Muscle of leg (tissue), 11 donors: ENCODE data around the gene LY9. TPM values are rescaled to one million over a fixed set of nuclear protein-coding genes. Genes with fewer than 3 reads are reported as not detected.
"Not testable (repeated sequence)": the region's sequence is repeated elsewhere in the genome, so short reads cannot be mapped to it uniquely, and the experiment has no call there.

Experiments used
- DNase-seq: peaks from one replicate; pipeline ENCODE4 v3.0.0; 2013
- H3K27ac ChIP-seq: one replicate; pipeline ENCODE4 v1.5.1; 2013; ENCODE audit warnings: mild to moderate bottlenecking, low read length, control low read depth
- H3K27me3 ChIP-seq: one replicate; pipeline ENCODE4 v1.6.1; 2013; ENCODE audit warnings: low read length; ENCODE audit not compliant: control insufficient read depth, insufficient read depth
- H3K36me3 ChIP-seq: one replicate; pipeline ENCODE4 v1.6.1; 2013; ENCODE audit warnings: low read length; ENCODE audit not compliant: control insufficient read depth, insufficient read depth
- H3K4me1 ChIP-seq: one replicate; pipeline ENCODE4 v1.6.1; 2013; ENCODE audit warnings: low read length; ENCODE audit not compliant: control insufficient read depth, insufficient read depth
- H3K4me3 ChIP-seq: one replicate; pipeline ENCODE4 v1.5.1; 2013; ENCODE audit warnings: low read length, control low read depth
- H3K9me3 ChIP-seq: replicated peaks from 2 replicates; pipeline ENCODE4 v1.6.1; 2013; ENCODE audit warnings: low read depth, low read length; ENCODE audit not compliant: control insufficient read depth
- WGBS: methylation state at CpG from one replicate; pipeline ENCODE4 v1.1.5; 2013; ENCODE audit warnings: missing lambda C conversion rate; ENCODE audit not compliant: insufficient coverage; 5-methylcytosine and 5-hydroxymethylcytosine counted together
- polyA plus RNA-seq, 8 donors: library from polyadenylated mRNA; unstranded; fragments of 120-200 nt; gene quantifications; one replicate each; pipeline versions ENCODE4 v1.2.1 to v1.2.3, GENCODE V29; 2013; ENCODE audit warnings: inconsistent platforms in 1 of 8, low replicate concordance in 1 of 8; ENCODE audit not compliant: insufficient read length in 8 of 8, insufficient read depth in 1 of 8
- total RNA-seq: library from RNA; stranded (reverse); fragments of 120-200 nt; gene quantifications from one replicate; pipeline ENCODE4 v1.2.4, GENCODE V29; 2013

Gene LY9
- total and polyA plus RNA-seq, 9 donors: 0.08 to 0.42 (median 0.16) TPM; not detected in 1

DNA sequence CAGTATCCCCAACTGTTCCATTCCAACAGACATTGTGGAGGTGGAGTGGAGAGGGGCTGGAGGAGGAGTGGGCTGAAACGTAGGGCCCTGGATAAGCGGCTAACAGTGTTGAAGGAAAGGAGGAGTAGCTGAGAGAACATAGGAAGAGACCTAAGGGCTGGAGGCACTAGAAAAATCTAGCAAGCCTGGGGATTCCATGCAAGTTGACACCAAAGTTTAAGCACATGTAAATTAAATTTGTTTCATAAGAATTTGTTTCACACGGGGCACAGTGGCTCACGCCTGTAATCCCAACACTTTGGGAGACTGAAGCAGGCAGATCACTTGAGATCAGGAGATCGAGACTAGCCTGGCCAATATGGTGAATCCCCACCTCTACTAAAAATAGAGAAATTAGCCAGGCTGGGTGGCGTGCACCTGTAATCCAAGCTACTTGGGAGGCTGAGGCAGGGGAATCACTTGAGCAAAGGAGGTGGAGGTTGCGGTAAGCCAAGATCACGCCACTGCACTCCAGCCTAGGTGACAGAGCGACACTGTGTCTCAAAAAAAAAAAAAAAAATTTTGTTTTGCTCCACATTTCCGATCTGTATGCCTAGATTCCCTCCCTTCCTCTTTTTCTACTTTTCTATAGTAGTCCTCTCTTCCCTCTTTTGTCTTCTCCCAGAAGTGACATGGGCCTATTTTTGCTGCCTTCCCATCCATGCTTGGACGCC lies 67.2 kb downstream of the LY9 start:
- Histone ChIP-seq H3K27ac (no peak overlapping the region), H3K36me3 (no peaks in the 10 kb centered on the region), H3K27me3 (no peaks in the 10 kb centered on the region), H3K4me3 (no peak overlapping the region), H3K4me1 (no peaks in the 10 kb centered on the region), H3K9me3 (no peaks in the 10 kb centered on the region)
- WGBS: 71% methylated on average over 5 of the region's 11 CpGs
- DNase-seq: no peak

DNA sequence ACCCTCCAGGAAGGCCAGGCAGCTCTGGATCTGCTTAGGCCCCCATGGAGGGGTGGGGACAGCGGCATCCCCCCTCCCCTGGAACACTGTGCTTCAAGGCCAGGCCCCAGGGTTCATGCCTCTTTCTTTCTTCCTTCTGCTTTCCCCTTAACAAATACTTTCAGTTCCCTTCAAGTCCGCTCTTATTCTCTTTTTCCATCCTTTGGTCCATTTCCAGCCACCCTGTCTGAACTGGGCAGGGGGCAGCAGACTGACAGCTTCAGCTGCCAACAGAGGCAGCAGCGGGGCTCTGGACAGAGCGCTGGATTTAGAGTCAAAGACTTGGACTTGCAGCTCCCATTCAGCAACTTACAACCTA lies 67.8 kb downstream of the LY9 start:
- WGBS: 75% methylated on average over 4 of the region's 4 CpGs
- H3K27me3 ChIP-seq: no peaks in the 10 kb centered on the region
- no peaks in the 10 kb centered on the region for H3K36me3 ChIP-seq
- DNase-seq: peak; percentile 48
- no peaks in the 10 kb centered on the region for H3K9me3 ChIP-seq
- no peaks in the 10 kb centered on the region for H3K4me1 ChIP-seq
- H3K27ac ChIP-seq: no peak overlapping the region
- no peak overlapping the region for H3K4me3 ChIP-seq

DNA sequence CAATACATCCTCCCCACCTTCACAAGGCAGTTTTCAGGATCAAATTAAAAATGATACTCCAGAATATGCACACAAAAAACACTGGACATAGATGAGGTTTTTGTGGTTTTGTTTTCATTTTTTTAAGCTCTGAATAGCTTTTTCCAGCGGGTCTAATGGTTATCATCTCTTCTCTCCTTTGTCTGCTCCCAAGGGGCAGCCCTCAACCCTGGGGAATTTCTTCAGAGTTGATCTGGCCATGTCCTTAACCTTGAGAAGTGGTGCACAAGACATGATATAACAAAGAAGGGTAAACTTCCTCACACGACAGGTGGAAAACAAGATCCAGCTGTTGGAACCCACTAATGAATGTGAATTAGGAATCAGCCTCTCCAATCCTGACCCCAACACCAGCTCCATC lies 68.2 kb downstream of the LY9 start:
- WGBS: no CpG with 5 or more reads among the region's 2 CpGs
- Histone ChIP-seq H3K9me3 (no peaks in the 10 kb centered on the region), H3K27me3 (no peaks in the 10 kb centered on the region), H3K36me3 (no peaks in the 10 kb centered on the region), H3K4me1 (no peaks in the 10 kb centered on the region), H3K27ac (no peak overlapping the region), H3K4me3 (no peak overlapping the region)
- no peak for DNase-seq

- Histone ChIP-seq H3K27me3 (no peaks in the 10 kb centered on the region), H3K4me3 (no peak overlapping the region), H3K36me3 (no peaks in the 10 kb centered on the region), H3K4me1 (no peaks in the 10 kb centered on the region), H3K9me3 (no peaks in the 10 kb centered on the region), H3K27ac (no peak overlapping the region)
- WGBS: 63% methylated on average over 1 of the region's 5 CpGs
- no peak for DNase-seq
Measured at GRCh38 chr1:160865337-160865736, 69.4 kb downstream of the LY9 start.

GRCh38 chr1:160866001-160866694 lies 70.2 kb downstream of the LY9 start:
- Histone ChIP-seq H3K27me3 (no peaks in the 10 kb centered on the region), H3K4me1 (no peaks in the 10 kb centered on the region), H3K4me3 (no peak overlapping the region)

GRCh38 chr1:160866695-160867260 lies 70.8 kb downstream of the LY9 start:
- DNase-seq: no peak
- H3K4me1 ChIP-seq: no peaks in the 10 kb centered on the region
- WGBS: 30% methylated on average over 1 of the region's 6 CpGs
- H3K4me3 ChIP-seq: no peak overlapping the region
- no peaks in the 10 kb centered on the region for H3K36me3 ChIP-seq
- H3K27ac ChIP-seq: no peak overlapping the region
- H3K27me3 ChIP-seq: no peaks in the 10 kb centered on the region
- no peaks in the 10 kb centered on the region for H3K9me3 ChIP-seq

More at GRCh38 chr1:160866001-160866694, 70.2 kb downstream of the LY9 start:
- Histone ChIP-seq H3K27ac (no peak overlapping the region), H3K9me3 (no peaks in the 10 kb centered on the region), H3K36me3 (no peaks in the 10 kb centered on the region)
- no peak for DNase-seq

DNA sequence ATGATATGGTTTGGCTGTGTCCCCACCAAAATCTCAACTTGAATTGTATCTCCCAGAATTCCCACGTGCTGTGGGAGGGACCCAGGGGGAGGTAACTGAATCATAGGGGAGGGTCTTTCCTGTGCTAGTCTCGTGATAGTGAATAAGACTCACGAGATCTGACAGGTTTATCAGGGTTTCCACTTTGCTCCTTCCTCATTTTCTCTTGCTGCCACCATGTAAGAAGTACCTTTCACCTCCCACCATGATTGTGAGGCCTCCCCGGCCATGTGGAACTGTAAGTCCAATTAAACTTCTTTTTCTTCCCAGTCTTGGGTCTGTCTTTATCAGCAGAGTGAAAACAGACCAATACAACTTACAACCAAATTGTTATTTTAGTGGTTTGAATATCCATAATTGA lies 71.7 kb downstream of the LY9 start:
- DNase-seq, H3K27ac ChIP-seq, H3K27me3 ChIP-seq, H3K36me3 ChIP-seq, H3K4me1 ChIP-seq, H3K9me3 ChIP-seq, H3K4me3 ChIP-seq: not testable (repeated sequence)
- no CpG with 5 or more reads among the region's 4 CpGs for WGBS

- no peaks in the 10 kb centered on the region for H3K27me3 ChIP-seq
- H3K36me3 ChIP-seq: no peaks in the 10 kb centered on the region
- DNase-seq: no peak
- 50% methylated on average over 3 of the region's 3 CpGs for WGBS
- H3K27ac ChIP-seq: no peak overlapping the region
- no peak overlapping the region for H3K4me3 ChIP-seq
- no peaks in the 10 kb centered on the region for H3K4me1 ChIP-seq
- H3K9me3 ChIP-seq: no peaks in the 10 kb centered on the region
Measured at GRCh38 chr1:160868141-160868540, 72.2 kb downstream of the LY9 start.

GRCh38 chr1:160874935-160875334 lies 79.0 kb downstream of the LY9 start:
- no peak overlapping the region for H3K4me3 ChIP-seq
- H3K36me3 ChIP-seq: no peaks in the 10 kb centered on the region
- no peak for DNase-seq
- no CpG with 5 or more reads among the region's 3 CpGs for WGBS
- no peaks in the 10 kb centered on the region for H3K27me3 ChIP-seq
- H3K4me1 ChIP-seq: no peaks in the 10 kb centered on the region
- H3K27ac ChIP-seq: no peak overlapping the region
- H3K9me3 ChIP-seq: no peaks in the 10 kb centered on the region

DNA sequence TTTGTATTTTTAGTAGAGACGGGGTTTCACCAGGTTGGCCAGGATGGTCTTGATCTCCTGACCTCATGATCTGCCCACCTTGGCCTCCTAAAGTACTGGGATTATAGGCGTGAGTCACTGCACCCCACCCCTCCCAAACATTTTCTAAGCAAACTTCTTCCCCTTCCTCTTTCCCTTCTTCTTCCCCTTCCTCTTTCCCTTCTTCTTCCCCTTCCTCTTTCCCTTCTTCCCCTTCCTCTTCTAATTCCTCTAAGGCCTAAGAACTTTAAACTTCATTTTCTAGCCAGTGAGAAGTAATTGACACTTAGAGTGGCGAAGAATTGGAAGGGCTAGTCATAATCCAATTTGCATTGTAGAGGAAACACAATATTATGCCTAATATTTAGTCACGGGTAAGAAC lies 79.6 kb downstream of the LY9 start:
- not testable (repeated sequence) for H3K36me3 ChIP-seq, H3K27me3 ChIP-seq, H3K4me1 ChIP-seq, H3K4me3 ChIP-seq, DNase-seq, H3K9me3 ChIP-seq, H3K27ac ChIP-seq
- WGBS: 33% methylated on average over 1 of the region's 4 CpGs
